ENCODE data around the gene CD99L2.
"Not testable (repeated sequence)": the region's sequence is repeated elsewhere in the genome, so short reads cannot be mapped to it uniquely, and the experiment has no call there.

Gene CD99L2

GRCh38 chrX:150856785-150857184 lies 41.7 kb downstream of the CD99L2 start:
- no peak for DNase-seq (ENCODE audit: low read depth in 2 of 2)

- DNase-seq (ENCODE audit: low read depth in 2 of 2) = no peak
These were observed 42.4 kb downstream of the CD99L2 start for GRCh38 chrX:150856101-150856500.

DNA sequence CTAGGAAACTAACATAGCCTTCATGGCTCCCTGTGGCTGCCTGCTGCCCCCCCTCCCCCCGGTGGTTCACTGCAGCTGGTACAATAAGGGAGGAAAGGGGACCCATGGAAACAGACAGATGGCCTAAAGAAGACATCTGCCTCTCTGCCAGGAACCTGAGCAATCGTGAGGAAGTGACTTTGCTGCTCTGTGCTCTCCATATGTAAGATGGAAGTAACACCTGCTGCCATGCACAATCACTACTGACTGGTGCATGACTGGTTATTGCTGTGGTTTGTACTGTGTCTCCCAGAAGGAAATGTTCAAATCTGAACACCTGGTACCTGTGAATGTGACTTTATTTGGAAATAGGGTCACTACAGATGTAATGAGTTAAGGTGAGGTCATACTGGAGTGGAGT lies 43.6 kb downstream of the CD99L2 start:
- no peak for DNase-seq (ENCODE audit: low read depth in 2 of 2)

DNA sequence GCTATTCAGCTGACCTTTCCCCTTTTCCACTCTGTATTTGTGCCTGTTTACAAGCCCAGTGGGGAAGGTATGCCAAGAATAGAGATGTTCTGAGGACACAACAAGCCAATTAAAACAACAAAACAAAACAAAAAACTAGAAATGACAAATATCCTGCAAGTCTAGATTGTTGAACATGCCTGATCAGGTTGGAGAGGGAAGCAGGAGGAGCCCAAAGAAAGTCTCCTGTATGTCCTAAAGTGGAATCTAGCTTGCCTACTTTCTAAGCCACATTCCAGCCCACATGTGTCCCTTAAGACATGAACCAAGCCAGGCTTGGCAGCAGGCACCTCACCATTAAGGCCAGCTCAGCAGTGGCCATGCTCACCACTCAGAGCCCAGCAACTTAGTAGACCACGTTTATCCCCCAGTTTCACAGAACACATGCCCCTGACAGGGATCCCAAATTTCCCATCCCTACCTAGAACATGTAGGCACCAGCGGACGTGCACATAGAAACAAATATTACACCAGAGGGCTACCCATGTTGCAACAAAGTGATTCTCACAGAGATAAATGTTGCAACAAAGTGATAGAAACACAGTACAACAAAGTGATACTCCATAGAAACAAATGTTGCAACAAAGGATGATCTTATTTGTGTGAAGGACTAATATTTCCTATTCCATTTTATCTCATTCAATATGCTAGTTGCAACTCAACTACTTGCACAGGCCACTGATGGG lies 48.3 kb downstream of the CD99L2 start:
- DNase-seq (ENCODE audit: low read depth in 2 of 2) = no peak

DNA sequence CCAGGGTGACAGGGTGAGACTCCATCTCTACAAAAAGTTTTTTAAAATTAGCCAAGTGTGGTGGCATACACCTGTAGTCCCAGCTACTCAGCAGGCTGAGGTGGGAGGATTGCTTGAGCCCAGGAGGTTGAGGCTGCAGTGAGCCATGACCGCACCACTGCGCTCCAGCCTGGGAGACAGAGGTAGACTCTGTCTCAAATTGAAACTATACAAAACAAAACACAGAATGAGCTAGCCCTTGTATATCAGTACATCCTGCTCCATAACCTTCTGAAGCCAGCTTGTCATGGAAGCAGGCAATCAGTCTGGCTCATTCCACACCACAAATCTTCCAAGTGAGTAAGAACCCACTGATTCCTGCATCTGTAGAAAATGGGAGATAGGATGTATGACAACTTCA lies 49.0 kb downstream of the CD99L2 start:
- no peak for DNase-seq (ENCODE audit: low read depth in 2 of 2)

- DNase-seq (ENCODE audit: low read depth in 2 of 2) = no peak
These were observed 49.5 kb downstream of the CD99L2 start for GRCh38 chrX:150848914-150849365.

DNA sequence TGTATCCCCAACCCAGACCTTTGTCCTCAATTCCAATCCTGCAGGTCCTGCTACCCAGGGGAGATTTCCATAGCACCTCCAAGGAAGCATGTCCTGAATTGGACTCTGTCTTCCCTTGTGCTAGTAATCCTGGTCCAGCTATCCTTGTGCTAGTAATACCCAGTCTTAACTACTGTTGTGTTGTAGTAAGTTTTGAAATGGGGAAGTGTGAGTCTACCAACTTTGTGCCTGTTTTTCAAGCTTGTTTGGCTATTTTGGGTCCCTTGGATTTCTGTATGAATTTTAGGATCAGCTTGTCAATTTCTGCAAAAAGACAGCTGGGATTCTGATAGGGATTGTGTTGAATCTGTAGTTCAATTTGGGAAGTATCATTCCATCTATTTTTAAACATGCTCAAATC lies 51.4 kb downstream of the CD99L2 start:
- no peak for DNase-seq (ENCODE audit: low read depth in 2 of 2)

DNA sequence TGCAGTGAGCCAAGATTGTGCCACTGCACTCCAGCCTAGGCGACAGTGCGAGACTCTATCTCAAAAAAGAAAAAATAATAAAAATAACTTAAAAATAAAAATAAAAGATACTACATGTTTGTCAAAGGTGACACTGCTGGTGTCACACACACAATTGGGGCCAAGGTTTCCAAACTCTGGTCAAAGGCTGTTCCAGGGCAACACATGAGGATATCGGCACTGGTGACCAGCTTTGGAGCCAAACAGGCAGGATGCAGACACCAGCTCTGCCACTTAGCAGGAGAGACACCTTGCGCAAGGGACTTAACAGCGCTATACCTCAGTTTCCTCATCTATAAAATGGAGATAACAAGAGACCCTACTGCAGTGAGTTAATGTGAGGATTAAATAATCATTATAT lies 52.3 kb downstream of the CD99L2 start:
- DNase-seq (ENCODE audit: low read depth in 2 of 2) = no peak

DNA sequence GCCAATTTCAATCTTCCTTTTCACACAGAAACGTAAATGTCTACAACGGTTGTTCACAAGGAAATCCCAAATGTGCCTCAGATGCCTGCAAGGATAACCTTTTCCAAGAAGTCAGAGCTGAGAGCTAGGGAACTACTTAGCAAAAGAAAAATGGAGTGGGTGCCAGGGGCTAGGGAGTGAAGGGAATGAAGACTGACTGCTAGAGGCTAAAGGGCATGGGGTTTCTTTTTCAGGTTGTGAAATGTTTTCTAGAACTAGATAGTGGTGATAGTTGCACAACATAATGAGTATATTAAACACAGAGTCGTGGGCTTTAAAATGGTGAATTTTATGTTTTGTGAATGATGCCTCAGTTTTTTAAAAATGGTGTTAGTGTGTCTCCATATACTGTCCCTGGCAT lies 53.4 kb downstream of the CD99L2 start:
- no peak for DNase-seq (ENCODE audit: low read depth in 2 of 2)

- DNase-seq (ENCODE audit: low read depth in 2 of 2) = no peak
These were observed 54.5 kb downstream of the CD99L2 start for GRCh38 chrX:150844016-150844415.

DNA sequence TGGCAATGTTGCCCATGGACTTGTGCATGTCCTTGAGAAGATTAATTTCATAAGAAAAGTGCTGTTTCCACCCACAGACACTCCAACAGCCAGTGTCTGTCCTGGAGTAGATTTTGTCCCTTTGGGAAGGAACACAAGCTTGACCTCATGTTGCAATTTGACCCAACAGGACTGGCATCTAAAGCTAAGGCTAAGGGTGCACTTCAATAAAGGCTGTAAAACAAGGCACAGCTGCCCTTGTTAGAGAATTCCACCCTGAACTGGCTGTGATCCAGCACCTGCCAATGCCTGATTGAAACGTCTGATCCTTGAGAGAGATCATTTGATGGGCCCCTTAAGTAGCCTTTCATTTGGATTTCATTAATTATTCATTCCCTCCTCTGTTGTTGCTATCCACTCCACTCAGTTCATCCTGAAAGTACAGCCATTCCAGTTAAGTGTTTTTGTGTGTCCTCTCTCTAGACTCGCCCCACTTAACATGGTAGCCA lies 56.2 kb downstream of the CD99L2 start:
- no peak for DNase-seq (ENCODE audit: low read depth in 2 of 2)

- DNase-seq (ENCODE audit: low read depth in 2 of 2) = no peak
These were observed 56.8 kb downstream of the CD99L2 start for GRCh38 chrX:150841456-150842197.

DNA sequence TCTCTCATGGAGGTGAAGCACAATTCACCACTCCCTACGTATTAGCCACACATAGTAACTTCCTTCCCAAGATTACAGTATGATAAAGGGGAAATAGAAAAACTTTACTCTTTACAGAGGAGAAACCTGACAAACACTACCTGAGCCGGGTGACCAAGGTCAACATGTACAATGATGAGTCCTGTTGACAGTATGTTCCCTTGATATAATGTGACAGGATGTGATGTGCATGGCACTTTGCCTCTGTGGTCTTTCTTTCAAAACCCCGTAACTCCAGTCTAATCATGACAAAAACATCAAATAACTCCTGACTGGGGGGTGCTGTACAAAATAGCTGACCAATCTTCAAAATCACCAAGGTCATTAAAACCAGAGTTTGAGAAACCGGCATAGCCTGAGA lies 60.6 kb downstream of the CD99L2 start:
- DNase-seq (ENCODE audit: low read depth in 2 of 2) = no peak

GRCh38 chrX:150834695-150835094 lies 63.8 kb downstream of the CD99L2 start:
- no peak for DNase-seq (ENCODE audit: low read depth in 2 of 2)

DNA sequence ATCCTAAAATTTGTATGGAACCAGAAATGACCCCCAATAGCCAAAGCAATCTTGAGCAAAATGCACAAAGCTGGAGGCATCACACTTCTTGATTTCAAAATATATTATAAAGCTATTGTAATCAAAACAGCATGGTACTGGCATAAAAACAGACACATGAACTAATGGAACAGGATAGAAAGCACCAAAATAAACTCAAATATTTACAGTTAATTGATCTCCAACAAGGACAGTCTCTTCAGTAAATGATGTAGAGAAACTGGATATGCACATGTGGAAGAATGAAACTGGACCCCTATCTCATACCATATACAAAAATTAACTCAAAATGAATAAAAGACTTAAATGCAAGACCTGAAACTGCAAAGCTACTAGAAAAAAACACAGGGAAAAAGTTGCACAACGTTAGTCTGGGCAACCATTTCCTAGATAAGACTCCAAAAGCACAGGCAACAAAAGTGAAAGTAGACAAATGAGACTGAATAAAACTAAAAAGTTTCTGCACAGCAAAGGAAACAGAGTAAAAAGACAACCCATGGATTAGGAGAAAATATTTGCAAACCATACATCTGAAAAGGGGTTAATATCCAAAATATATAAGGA lies 64.9 kb downstream of the CD99L2 start:
- DNase-seq (ENCODE audit: low read depth in 2 of 2) = no peak

GRCh38 chrX:150831863-150832262 lies 66.6 kb downstream of the CD99L2 start:
- no peak for DNase-seq (ENCODE audit: low read depth in 2 of 2)

DNA sequence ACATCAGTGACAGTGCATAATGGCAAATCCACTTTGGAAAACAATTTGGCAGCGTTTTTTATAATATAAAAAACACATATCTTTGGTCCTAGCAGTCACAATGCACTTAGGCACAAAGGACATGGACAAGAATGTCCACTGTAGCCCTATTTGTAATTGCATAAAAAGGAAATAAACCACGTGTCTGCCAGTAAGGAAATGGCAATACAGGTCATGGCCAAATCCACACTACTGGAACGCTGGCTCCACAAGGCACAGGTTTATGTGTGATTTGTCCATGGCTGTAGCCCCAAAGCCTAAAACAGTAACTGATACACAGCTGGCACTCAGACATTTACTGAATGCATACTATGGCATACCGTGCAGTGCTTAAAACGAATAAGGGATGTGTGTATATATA lies 69.7 kb downstream of the CD99L2 start:
- DNase-seq (ENCODE audit: low read depth in 2 of 2) = no peak

DNA sequence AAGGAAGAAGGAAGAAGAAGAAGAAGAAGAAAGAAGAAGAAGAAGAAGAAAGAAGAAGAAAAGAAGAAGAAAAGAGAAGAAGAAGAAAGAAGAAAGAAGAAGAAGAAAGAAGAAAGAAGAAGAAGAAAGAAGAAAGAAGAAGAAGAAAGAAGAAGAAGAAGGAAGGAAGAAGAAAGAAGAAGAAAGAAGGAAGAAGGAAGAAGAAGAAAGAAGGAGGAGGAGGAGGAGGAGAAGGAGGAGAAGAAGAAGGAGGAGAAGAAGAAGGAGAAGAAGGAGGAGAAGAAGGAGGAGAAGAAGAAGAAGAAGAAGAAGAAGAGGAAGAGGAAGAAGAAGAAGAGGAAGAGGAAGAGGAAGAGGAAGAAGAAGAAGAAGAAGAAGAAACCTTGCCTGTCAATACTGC lies 74.1 kb downstream of the CD99L2 start:
- DNase-seq (ENCODE audit: low read depth in 2 of 2) = not testable (repeated sequence)

- DNase-seq (ENCODE audit: low read depth in 2 of 2) = not testable (repeated sequence)
These were observed 74.6 kb downstream of the CD99L2 start for GRCh38 chrX:150823826-150824225.

GRCh38 chrX:150821971-150822370 lies 76.5 kb downstream of the CD99L2 start:
- DNase-seq (ENCODE audit: low read depth in 2 of 2) = no peak

- no peak for DNase-seq (ENCODE audit: low read depth in 2 of 2)
These were observed 84.5 kb downstream of the CD99L2 start for GRCh38 chrX:150813922-150814321.

DNA sequence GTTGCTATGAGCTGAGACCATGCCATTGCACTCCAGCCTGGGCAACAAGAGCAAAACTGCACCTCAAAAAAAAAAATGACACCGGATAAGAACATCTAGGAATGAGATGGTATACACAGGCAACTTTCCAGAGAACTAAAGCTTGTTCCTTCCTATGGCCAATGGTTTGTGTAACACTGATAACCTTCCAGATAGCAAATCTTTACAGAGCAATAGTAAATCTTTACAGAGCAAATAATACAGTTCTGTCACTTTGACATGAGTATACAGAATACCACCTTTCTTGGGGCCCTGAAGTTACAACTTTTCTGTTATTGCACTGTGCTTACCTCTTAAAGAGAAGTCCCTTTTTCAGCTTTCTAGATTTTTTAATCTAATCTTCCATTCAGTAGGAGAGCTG lies 91.6 kb downstream of the CD99L2 start:
- DNase-seq (ENCODE audit: low read depth in 2 of 2) = no peak

GRCh38 chrX:150805736-150806135 lies 92.7 kb downstream of the CD99L2 start:
- DNase-seq (ENCODE audit: low read depth in 2 of 2) = no peak

Measured in stimulated activated CD4-positive, alpha-beta T cell treated with anti-CD3 and anti-CD28 coated beads, Interleukin-12 subunit alpha, Interleukin-12 subunit beta, amount 100 ng/mL, for 24 hours (primary cell).